HEK293 (cell line): ENCODE results near the gene CEACAM4.

Source experiments
- CTCF ChIA-PET: fragments of 350-600 bp; formaldehyde crosslinking; extraction: SDS; loops from one replicate; lab custom pipeline; 2021; ENCODE audit warnings: antibody characterized with exemption; lab: Yijun Ruan, JAX
- POLR2A ChIA-PET: fragments of 300-600 bp; formaldehyde crosslinking; extraction: SDS; loops from one replicate; lab custom pipeline; 2020; ENCODE audit warnings: antibody characterized with exemption, inconsistent platforms; lab: Yijun Ruan, JAX
- H3K27ac ChIP-seq: fragments of 200-500 bp; sonication (Bioruptor generic); 2 replicates; pipeline ENCODE4 v1.5.1; 2014; ENCODE audit warnings: low read depth, low read length, control low read depth, inconsistent platforms; ENCODE audit errors: extremely low read depth
- H3K36me3 ChIP-seq, 2 experiments: fragments of 200-500 bp in 1 of 2; sonication (Bioruptor generic) in 1 of 2; 1 replicate in 1 of 2; 2 replicates in 1 of 2; pipeline ENCODE4 v1.5.1; 2014 to 2017; ENCODE audit warnings: inconsistent platforms in 2 of 2, low read length in 2 of 2; ENCODE audit not compliant: control insufficient read depth in 2 of 2, insufficient read depth in 1 of 2
- H3K4me1 ChIP-seq: fragments of 200-500 bp; sonication (Bioruptor generic); 2 replicates; pipeline ENCODE4 v1.5.1; 2014; ENCODE audit warnings: mild to moderate bottlenecking, low read length, inconsistent platforms; ENCODE audit not compliant: control insufficient read depth, insufficient read depth
- H3K4me3 ChIP-seq: 2 replicates; pipeline ENCODE4 v1.5.1; 2011; ENCODE audit warnings: low read depth, mild to moderate bottlenecking, control low read depth, low read length, moderate library complexity
- H3K9me3 ChIP-seq: fragments of 200-500 bp; sonication (Bioruptor generic); 2 replicates; pipeline ENCODE4 v1.5.1; 2014; ENCODE audit warnings: low read depth, low read length, inconsistent platforms; ENCODE audit not compliant: control insufficient read depth, insufficient read depth
- TF ChIP-seq, protein P1 (sequence below): fragments of 450-650 bp; formaldehyde crosslinking; IDR thresholded peaks from 2 replicates; pipeline ENCODE4 v1.5.1; 2016; ENCODE audit warnings: missing biosample characterization, missing genetic modification characterization
- TF ChIP-seq, protein P2 (sequence below): fragments of 450-650 bp; formaldehyde crosslinking; IDR thresholded peaks from 2 replicates; pipeline ENCODE4; 2016; ENCODE audit warnings: missing biosample characterization, missing genetic modification characterization

The CEACAM4 gene

DNA sequence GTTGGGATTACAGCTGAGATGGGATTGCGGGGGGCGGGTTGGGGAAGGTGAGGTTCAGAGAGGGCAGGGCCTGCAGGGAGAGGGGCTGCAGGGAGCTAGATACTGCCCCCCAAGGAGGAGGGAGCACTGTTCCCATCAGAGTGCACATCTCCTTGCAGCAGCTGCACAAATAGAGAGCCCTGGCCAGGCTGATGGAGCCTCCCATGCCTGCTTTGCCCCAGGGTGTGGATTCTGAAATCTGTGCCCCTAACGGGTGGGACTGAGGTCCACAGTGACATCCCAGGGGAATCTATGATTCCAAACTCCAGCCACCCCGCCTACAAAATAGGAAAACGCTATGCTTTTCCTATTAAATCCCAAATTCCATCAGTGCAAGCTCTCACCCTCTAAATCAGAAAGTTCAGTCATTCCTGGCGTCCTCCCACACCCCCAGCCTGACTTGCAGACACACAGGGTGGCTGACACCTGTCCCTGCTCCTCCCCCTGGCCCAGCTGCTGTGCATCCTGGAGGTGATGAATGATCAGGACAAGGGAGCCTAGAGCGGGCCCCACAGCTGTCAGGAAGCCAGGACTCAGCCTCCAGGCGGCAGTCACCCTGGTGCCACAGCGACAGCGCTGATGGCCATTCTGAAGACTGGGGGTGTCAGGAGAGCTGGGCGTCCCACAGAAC lies 57.3 kb downstream of the CEACAM4 start:
- Histone ChIP-seq H3K4me1 (peaks cover 3% of the 10 kb centered on the region), H3K4me3 (no peak overlapping the region), H3K27ac (no peak overlapping the region), H3K36me3 (no peaks in the 10 kb centered on the region), H3K9me3 (no peaks in the 10 kb centered on the region; the same call in none of the 2 replicates)
- ChIA-PET POLR2A (interaction anchor here (1.8 kb wide), 1 partner anchor 130 kb away, joined by 6 read pairs; the partner anchor contains the start of gene DMAC2), CTCF (interaction anchor here (0.8 to 17.9 kb wide), 34 partner anchors 12 to 366 kb away, joined by 3 to 433 read pairs (median 5); partner anchors contain the start of gene DMAC2)
- TF ChIP-seq, protein P1, sequence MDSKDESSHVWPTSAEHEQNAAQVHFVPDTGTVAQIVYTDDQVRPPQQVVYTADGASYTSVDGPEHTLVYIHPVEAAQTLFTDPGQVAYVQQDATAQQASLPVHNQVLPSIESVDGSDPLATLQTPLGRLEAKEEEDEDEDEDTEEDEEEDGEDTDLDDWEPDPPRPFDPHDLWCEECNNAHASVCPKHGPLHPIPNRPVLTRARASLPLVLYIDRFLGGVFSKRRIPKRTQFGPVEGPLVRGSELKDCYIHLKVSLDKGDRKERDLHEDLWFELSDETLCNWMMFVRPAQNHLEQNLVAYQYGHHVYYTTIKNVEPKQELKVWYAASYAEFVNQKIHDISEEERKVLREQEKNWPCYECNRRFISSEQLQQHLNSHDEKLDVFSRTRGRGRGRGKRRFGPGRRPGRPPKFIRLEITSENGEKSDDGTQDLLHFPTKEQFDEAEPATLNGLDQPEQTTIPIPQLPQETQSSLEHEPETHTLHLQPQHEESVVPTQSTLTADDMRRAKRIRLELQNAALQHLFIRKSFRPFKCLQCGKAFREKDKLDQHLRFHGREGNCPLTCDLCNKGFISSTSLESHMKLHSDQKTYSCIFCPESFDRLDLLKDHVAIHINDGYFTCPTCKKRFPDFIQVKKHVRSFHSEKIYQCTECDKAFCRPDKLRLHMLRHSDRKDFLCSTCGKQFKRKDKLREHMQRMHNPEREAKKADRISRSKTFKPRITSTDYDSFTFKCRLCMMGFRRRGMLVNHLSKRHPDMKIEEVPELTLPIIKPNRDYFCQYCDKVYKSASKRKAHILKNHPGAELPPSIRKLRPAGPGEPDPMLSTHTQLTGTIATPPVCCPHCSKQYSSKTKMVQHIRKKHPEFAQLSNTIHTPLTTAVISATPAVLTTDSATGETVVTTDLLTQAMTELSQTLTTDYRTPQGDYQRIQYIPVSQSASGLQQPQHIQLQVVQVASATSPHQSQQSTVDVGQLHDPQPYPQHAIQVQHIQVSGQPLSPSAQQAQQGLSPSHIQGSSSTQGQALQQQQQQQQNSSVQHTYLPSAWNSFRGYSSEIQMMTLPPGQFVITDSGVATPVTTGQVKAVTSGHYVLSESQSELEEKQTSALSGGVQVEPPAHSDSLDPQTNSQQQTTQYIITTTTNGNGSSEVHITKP: peak; percentile 40
- TF ChIP-seq, protein P2, sequence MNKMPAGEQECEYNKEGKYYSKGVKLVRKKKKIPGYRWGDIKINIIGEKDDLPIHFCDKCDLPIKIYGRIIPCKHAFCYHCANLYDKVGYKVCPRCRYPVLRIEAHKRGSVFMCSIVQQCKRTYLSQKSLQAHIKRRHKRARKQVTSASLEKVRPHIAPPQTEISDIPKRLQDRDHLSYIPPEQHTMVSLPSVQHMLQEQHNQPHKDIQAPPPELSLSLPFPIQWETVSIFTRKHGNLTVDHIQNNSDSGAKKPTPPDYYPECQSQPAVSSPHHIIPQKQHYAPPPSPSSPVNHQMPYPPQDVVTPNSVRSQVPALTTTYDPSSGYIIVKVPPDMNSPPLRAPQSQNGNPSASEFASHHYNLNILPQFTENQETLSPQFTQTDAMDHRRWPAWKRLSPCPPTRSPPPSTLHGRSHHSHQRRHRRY (tag by site-specific recombination): no peak
